ENCODE measurements around the gene FBF1.

DNA sequence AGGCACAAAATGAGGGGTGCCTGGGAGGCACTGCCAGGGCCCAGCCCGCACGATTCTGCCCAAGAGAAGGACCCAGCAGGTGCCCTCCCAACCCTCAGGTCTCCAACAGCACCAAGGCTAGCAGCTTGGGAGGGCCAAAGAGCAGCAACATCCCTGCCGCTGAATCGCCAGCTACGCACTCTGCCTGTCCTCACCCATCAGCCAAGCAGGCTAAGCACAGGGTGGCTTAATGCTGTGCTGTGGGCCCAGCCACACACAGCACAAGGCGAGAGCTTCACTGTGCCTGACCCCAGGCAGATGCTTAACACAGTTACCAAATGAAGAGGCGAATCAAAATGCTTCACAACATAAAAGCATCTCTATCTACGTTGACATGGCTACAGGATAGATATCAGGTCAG is 25.6 kb downstream of the FBF1 start:
- no peak for TF ChIP-seq CTCF (conservative IDR thresholded peaks at IDR 0.05; ENCODE audit: low read length)
- TF ChIP-seq EZH2phosphoT487 (IDR thresholded peaks at IDR 0.05; ENCODE audit: borderline replicate concordance) = no peak
